ENCODE results near the gene ANKRD16.

ANKRD16 gene

DNA sequence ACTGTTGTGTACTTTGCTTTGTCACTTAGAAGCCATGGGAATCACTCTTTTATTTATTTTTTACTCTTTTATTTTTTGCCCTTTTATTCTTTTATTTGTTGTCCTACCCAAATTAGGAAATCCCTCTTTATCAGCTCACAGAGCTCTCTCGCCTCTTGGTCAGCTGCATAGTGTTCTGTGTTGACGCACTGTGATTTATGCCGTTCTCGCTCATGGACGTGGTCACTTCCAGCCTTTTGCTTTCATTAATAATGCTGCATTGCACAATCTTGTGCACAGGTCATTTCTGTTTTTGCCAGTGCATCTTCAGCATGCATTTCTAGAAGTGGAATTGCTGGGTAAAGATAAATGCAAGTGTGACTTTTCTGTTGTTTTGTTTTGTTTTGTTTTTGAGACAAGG, 42.7 kb upstream of the ANKRD16 start:
- TF ChIP-seq, protein P1, sequence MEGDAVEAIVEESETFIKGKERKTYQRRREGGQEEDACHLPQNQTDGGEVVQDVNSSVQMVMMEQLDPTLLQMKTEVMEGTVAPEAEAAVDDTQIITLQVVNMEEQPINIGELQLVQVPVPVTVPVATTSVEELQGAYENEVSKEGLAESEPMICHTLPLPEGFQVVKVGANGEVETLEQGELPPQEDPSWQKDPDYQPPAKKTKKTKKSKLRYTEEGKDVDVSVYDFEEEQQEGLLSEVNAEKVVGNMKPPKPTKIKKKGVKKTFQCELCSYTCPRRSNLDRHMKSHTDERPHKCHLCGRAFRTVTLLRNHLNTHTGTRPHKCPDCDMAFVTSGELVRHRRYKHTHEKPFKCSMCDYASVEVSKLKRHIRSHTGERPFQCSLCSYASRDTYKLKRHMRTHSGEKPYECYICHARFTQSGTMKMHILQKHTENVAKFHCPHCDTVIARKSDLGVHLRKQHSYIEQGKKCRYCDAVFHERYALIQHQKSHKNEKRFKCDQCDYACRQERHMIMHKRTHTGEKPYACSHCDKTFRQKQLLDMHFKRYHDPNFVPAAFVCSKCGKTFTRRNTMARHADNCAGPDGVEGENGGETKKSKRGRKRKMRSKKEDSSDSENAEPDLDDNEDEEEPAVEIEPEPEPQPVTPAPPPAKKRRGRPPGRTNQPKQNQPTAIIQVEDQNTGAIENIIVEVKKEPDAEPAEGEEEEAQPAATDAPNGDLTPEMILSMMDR (IDR thresholded peaks at IDR 0.05; ENCODE audit: low read depth, low read length): no peak
- H3K9me3 ChIP-seq (ENCODE audit: severe bottlenecking): no peaks in the 10 kb centered on the region
- no peaks in the 10 kb centered on the region for H3K27me3 ChIP-seq (ENCODE audit: insufficient read depth, low read depth, severe bottlenecking)
- no peak overlapping the region for H3K4me3 ChIP-seq (ENCODE audit: low read depth, low read length)
- no peak overlapping the region for H3K27ac ChIP-seq
- no peaks in the 10 kb centered on the region; the same call in 1 of the 2 replicates for H3K36me3 ChIP-seq
- no peak for DNase-seq

DNA sequence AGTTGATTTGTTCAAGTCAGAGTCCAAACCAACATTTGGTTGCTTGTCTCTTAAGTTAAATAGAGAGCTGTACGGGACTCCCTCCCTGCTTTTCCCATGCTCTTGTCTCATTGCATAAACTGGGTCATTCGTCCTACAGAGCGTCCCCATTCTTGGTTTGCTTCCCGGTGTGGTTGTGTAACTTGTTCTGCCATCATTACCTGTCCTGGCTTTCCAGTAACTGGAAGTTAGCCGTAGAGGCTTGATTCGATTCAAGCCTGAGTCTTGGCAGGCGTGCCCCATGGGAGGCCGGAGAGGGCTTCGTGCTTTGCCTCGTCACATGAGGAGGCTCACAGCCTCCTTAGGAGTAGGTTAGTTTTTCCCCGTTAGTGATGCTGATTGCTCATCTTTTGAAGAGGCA, 40.6 kb upstream of the ANKRD16 start:
- no peak overlapping the region for H3K27ac ChIP-seq
- no peaks in the 10 kb centered on the region for H3K9me3 ChIP-seq (ENCODE audit: severe bottlenecking)
- no peaks in the 10 kb centered on the region for H3K27me3 ChIP-seq (ENCODE audit: insufficient read depth, low read depth, severe bottlenecking)
- DNase-seq: no peak
- TF ChIP-seq, protein P1 (IDR thresholded peaks at IDR 0.05; ENCODE audit: low read depth, low read length): no peak
- H3K4me3 ChIP-seq (ENCODE audit: low read depth, low read length): no peak overlapping the region
- no peaks in the 10 kb centered on the region; the same call in 1 of the 2 replicates for H3K36me3 ChIP-seq

DNA sequence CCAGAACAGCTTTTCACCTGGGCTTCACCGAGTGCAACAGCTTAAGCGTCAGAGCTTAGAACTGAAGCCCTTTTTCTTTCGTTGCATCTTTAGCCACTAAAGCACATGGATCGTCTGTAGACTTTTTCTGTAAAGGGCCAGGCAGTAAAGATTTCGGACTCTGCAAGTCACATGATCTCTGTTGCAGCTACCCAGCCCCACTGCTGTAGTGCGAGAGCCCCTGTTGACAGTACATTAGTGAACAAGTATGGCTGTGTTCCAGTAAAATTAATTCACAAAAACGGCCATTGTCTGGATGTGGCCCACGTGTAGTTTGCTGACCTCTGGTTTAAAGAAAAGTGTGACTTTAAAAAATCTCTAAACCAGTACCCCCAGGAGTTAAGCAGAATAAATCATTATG, 39.7 kb upstream of the ANKRD16 start:
- Histone ChIP-seq H3K27me3 (ENCODE audit: insufficient read depth, low read depth, severe bottlenecking) (no peaks in the 10 kb centered on the region), H3K9me3 (ENCODE audit: severe bottlenecking) (no peaks in the 10 kb centered on the region), H3K27ac (no peak overlapping the region), H3K4me3 (ENCODE audit: low read depth, low read length) (no peak overlapping the region), H3K36me3 (no peaks in the 10 kb centered on the region; the same call in 1 of the 2 replicates)
- DNase-seq: no peak
- TF ChIP-seq, protein P1 (IDR thresholded peaks at IDR 0.05; ENCODE audit: low read depth, low read length): no peak

- TF ChIP-seq, protein P1 (IDR thresholded peaks at IDR 0.05; ENCODE audit: low read depth, low read length): no peak
- Histone ChIP-seq H3K9me3 (ENCODE audit: severe bottlenecking) (no peaks in the 10 kb centered on the region), H3K36me3 (no peaks in the 10 kb centered on the region; the same call in 1 of the 2 replicates), H3K4me3 (ENCODE audit: low read depth, low read length) (no peak overlapping the region), H3K27ac (no peak overlapping the region), H3K27me3 (ENCODE audit: insufficient read depth, low read depth, severe bottlenecking) (no peaks in the 10 kb centered on the region)
- no peak for DNase-seq
Observed at GRCh38 chr10:5927306-5927705, 37.6 kb upstream of the ANKRD16 start.

- no peaks in the 10 kb centered on the region for H3K27me3 ChIP-seq (ENCODE audit: insufficient read depth, low read depth, severe bottlenecking)
- TF ChIP-seq, protein P1 (IDR thresholded peaks at IDR 0.05; ENCODE audit: low read depth, low read length): no peak
- no peak overlapping the region for H3K4me3 ChIP-seq (ENCODE audit: low read depth, low read length)
- H3K9me3 ChIP-seq (ENCODE audit: severe bottlenecking): no peaks in the 10 kb centered on the region
- no peaks in the 10 kb centered on the region; the same call in 1 of the 2 replicates for H3K36me3 ChIP-seq
- H3K27ac ChIP-seq: no peak overlapping the region
- no peak for DNase-seq
Observed at GRCh38 chr10:5924889-5925288, 35.2 kb upstream of the ANKRD16 start.

GRCh38 chr10:5921746-5922145, 32.1 kb upstream of the ANKRD16 start:
- H3K36me3 ChIP-seq: no peaks in the 10 kb centered on the region; the same call in 1 of the 2 replicates
- TF ChIP-seq, protein P1 (IDR thresholded peaks at IDR 0.05; ENCODE audit: low read depth, low read length): no peak

More at GRCh38 chr10:5921746-5922145, 32.1 kb upstream of the ANKRD16 start:
- Histone ChIP-seq H3K27ac (no peak overlapping the region), H3K4me3 (ENCODE audit: low read depth, low read length) (no peak overlapping the region), H3K9me3 (ENCODE audit: severe bottlenecking) (no peaks in the 10 kb centered on the region), H3K27me3 (ENCODE audit: insufficient read depth, low read depth, severe bottlenecking) (no peaks in the 10 kb centered on the region)
- no peak for DNase-seq
